Adrenal gland (tissue), 12 donors: ENCODE data around the gene PRKCB. TPM values are rescaled to one million over a fixed set of nuclear protein-coding genes. Genes with fewer than 3 reads are reported as not detected.
"Not testable (repeated sequence)": the region's sequence is repeated elsewhere in the genome, so short reads cannot be mapped to it uniquely, and the experiment has no call there.

Source experiments
- DNase-seq, 7 donors: peaks; one replicate each; pipeline ENCODE4 v3.0.0-alpha.2; 2019 to 2020
- H3K27ac ChIP-seq, 5 donors: fragments of 200-600 bp; sonication (generic) in 4 of 5; 1 replicate in 3 of 5; 2 replicates in 2 of 5; pipeline versions ENCODE4 v1.5.1 to v1.8.0; 2016 to 2020; ENCODE audit warnings: mild to moderate bottlenecking in 1 of 5
- H3K27me3 ChIP-seq: fragments of 200-600 bp; 2 replicates; pipeline ENCODE4 v1.8.0; 2021
- H3K36me3 ChIP-seq, 2 donors: fragments of 200-600 bp; replicated peaks in 1 of 2; 1 replicate in 1 of 2; 2 replicates in 1 of 2; pipeline versions ENCODE4 v1.5.1 to v1.8.0; 2018 to 2022
- H3K4me1 ChIP-seq, 2 donors: fragments of 200-600 bp; replicated peaks in 1 of 2; 1 replicate in 1 of 2; 2 replicates in 1 of 2; pipeline versions ENCODE4 v1.5.1 to v1.8.0; 2018 to 2021
- H3K4me3 ChIP-seq, 4 donors: fragments of 200-600 bp; sonication (generic) in 3 of 4; one replicate each; pipeline ENCODE4 v1.5.1; 2016 to 2018
- H3K9me3 ChIP-seq, 3 donors: fragments of 200-600 bp; sonication (generic) in 1 of 3; replicated peaks in 1 of 3; 1 replicate in 2 of 3; 2 replicates in 1 of 3; pipeline versions ENCODE4 v1.5.1 to v1.8.0; 2016 to 2021
- POLR2A ChIP-seq, 2 donors: fragments of 450-650 bp; IDR thresholded peaks; one replicate each; pipeline ENCODE4 v1.6.1; 2017; ENCODE audit warnings: antibody characterized with exemption in 2 of 2, mild to moderate bottlenecking in 2 of 2, moderate library complexity in 1 of 2
- WGBS, 4 donors: extraction: QIAGEN DNeasy Blood & Tissue Kit in 2 of 4; methylation state at CpG; one replicate each; pipeline versions ENCODE4 v1.1.5 to v1.1.7; 2013 to 2017; 5-methylcytosine and 5-hydroxymethylcytosine counted together
- intact Hi-C, 2 donors: fragments of 100-400 bp; cut with DNase I; formaldehyde crosslinking; loops; one replicate each; pipeline versions ENCODE4 v1.14.1 to v1.15.0; 2022 to 2023
- polyA plus RNA-seq, 3 donors: library from polyadenylated mRNA; stranded (reverse); fragments of 200-250 nt in 2 of 3; fragments of 350-450 nt in 1 of 3; fragmentation: Illumina TruSeq in 1 of 3; extraction: RNeasy Lipid Tissue Mini Kit (QIAGEN cat#74804) in 1 of 3; gene quantifications; one replicate each; pipeline ENCODE4 v1.2.3, GENCODE V29; 2013 to 2014
- total RNA-seq, 9 donors: library from RNA; depleted of rRNA in 4 of 9; stranded (reverse); fragments of >200 nt in 4 of 9; fragments of 120-200 nt in 1 of 9; fragmentation: NEBNext Ultra II Directional in 1 of 9; extraction: Animal tissue kit (Norgen Biotek cat#: 25700) in 1 of 9; gene quantifications; one replicate each; pipeline versions ENCODE4 v1.1.0 to v1.2.4, GENCODE V29; 2013 to 2023
- TF ChIP-seq, protein P1 (sequence below), 6 experiments: fragments of 450-650 bp in 4 of 6; fragments of 200-600 bp in 2 of 6; sonication (generic) in 1 of 6; IDR thresholded peaks; 1 replicate in 5 of 6; 2 replicates in 1 of 6; pipeline versions ENCODE4 v1.5.1 to v1.8.0; 2016 to 2021; ENCODE audit warnings: antibody characterized with exemption in 6 of 6, mild to moderate bottlenecking in 2 of 6, moderate library complexity in 1 of 6
- donor health status: healthy with polysubstance abuse.
- donor health status: Bipolar disorder and iron deficiency.
- donor health status: DM: yes; HTN: yes; CAD: no.
- donor health status: DM: no; HTN: no; CAD: no.
- donor health status: DM: no; HTN: no; CAD: no.
- donor health status: DM: yes; HTN: yes; CAD: no.

PRKCB gene
- total and polyA plus RNA-seq, 12 donors = 0.54 to 8.0 (median 3.0) TPM

DNA sequence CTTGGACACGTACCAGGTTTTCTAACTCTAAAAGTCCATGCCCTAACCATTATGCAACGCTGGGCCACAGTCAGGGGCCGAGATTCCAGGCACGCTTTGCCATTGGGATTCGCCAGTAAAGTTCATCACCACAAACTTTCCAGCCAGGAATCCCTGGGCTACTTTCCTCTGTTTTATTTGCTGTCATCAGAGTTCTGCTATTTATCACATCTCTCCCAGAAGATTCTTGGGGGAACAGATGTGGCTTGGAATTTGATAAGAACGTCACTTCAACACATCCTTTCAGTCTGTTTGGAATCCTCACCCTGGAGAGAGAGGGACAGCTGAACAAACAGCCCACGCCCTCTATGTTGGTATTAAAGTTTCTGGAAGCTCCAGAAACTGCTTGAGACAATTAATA lies 310.7 kb downstream of the PRKCB start:
- Histone ChIP-seq H3K4me3 (no peak overlapping the region), H3K27ac (no peak overlapping the region), H3K36me3 (no peaks in the 10 kb centered on the region), H3K9me3 (no peaks in the 10 kb centered on the region), H3K4me1 (no peaks in the 10 kb centered on the region), H3K27me3 (peaks cover 10% of the 10 kb centered on the region)
- TF ChIP-seq POLR2A (IDR thresholded peaks at IDR 0.05) = no peak
- TF ChIP-seq, protein P1, sequence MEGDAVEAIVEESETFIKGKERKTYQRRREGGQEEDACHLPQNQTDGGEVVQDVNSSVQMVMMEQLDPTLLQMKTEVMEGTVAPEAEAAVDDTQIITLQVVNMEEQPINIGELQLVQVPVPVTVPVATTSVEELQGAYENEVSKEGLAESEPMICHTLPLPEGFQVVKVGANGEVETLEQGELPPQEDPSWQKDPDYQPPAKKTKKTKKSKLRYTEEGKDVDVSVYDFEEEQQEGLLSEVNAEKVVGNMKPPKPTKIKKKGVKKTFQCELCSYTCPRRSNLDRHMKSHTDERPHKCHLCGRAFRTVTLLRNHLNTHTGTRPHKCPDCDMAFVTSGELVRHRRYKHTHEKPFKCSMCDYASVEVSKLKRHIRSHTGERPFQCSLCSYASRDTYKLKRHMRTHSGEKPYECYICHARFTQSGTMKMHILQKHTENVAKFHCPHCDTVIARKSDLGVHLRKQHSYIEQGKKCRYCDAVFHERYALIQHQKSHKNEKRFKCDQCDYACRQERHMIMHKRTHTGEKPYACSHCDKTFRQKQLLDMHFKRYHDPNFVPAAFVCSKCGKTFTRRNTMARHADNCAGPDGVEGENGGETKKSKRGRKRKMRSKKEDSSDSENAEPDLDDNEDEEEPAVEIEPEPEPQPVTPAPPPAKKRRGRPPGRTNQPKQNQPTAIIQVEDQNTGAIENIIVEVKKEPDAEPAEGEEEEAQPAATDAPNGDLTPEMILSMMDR (IDR thresholded peaks at IDR 0.05) = no peak
- no peak for DNase-seq
- WGBS, 4 donors = 41 to 54% (median 53%) methylated on average over 7 of the region's 7 CpGs
- intact Hi-C loops = no loop called here

DNA sequence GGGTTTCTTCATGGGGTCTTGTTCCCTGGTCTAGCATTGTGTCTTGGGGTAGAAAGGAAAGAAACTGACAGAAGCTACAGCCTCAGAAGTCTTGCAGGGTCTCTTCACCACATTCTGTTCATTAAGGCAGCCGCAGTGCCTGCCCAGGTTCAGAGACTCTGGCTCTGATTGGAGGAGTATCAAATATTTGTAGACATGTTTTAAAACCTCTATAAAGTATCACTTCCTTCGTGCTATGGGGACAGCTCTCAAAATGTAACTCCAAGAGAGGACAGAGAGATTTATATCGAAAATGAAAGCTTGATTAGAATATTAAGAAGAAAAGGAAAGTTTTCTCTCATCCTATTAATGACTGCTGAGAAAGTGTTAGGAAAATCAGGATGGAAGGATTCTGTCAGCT lies 313.3 kb downstream of the PRKCB start:
- Histone ChIP-seq H3K4me1 (no peaks in the 10 kb centered on the region), H3K9me3 (no peaks in the 10 kb centered on the region), H3K36me3 (no peaks in the 10 kb centered on the region), H3K27me3 (no peaks in the 10 kb centered on the region), H3K27ac (no peak overlapping the region), H3K4me3 (no peak overlapping the region)
- WGBS, 4 donors = 67 to 74% (median 72%) methylated on average over 3 of the region's 3 CpGs
- intact Hi-C loops = no loop called here
- no peak for DNase-seq
- TF ChIP-seq POLR2A (IDR thresholded peaks at IDR 0.05) = no peak
- TF ChIP-seq, protein P1 (IDR thresholded peaks at IDR 0.05) = no peak

DNA sequence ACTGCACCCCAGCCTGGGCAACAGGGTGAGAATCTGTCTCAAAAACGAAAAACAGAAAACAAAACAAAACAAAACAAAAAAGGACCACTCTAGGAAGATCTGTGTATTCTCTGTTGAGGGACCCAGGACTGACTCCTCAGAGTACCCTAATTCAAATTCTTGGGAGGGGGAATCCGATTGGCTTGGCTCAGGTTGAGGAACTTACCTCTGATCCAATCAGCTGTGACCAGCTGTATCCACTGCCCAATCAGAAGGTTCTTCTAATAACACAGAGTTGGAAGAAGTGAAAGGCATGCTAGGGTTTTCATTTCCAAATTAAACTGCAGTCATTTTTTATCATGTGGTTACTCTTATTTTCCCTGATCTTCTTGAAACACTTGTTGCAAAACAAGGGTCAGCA lies 314.5 kb downstream of the PRKCB start:
- Histone ChIP-seq H3K9me3 (no peaks in the 10 kb centered on the region), H3K4me1 (no peaks in the 10 kb centered on the region), H3K36me3 (no peaks in the 10 kb centered on the region), H3K4me3 (no peak overlapping the region), H3K27me3 (no peaks in the 10 kb centered on the region), H3K27ac (no peak overlapping the region)
- WGBS, 4 donors = 56 to 65% (median 58%) methylated on average over 2 of the region's 2 CpGs
- TF ChIP-seq, protein P1 (IDR thresholded peaks at IDR 0.05) = no peak
- intact Hi-C loops = no loop called here
- no peak for DNase-seq

DNA sequence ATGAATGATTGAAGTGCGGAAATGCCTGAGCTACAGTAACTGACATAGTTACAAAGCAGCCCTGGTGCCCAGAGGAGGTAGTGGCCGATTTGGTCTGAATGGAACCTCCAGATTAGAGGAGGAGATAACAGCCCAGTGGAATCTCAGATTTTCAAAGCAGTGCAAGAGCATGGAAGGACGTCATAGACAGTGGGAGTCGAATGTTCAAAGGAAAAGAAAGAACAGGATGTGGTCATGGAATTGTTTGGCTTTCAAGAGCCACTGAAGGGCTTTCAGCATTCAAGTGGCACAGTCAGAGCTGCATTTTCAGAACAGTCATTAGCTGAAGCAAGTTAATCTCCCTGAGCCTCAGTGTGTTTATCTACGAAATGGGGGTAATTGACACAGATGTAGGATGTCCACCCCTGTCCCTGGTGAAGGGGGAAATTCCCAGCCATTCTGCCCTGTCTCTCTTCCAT lies 315.7 kb downstream of the PRKCB start:
- TF ChIP-seq, protein P1 (IDR thresholded peaks at IDR 0.05) = no peak
- no peak for TF ChIP-seq POLR2A (IDR thresholded peaks at IDR 0.05)
- no peak for DNase-seq
- H3K27ac ChIP-seq = no peak overlapping the region

DNA sequence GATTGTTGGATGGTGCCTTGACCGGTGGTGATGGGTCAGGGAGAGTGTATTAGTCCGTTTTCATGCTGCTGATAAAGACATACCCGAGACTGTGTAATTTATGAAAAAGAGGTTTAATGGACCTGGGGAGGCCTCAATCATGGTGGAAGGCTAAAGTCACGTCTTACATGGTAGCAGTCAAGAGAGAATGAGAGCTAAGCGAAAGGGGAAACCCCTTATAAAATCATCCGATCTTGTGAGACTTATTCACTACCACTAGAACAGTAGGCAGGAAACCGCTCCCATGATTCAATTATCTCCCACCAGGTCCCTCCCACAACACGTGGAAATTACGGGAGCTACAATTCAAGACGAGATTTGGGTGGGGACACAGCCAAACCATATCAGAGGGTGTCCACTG lies 316.3 kb downstream of the PRKCB start:
- intact Hi-C loops, H3K4me1 ChIP-seq, H3K27me3 ChIP-seq, H3K27ac ChIP-seq, H3K9me3 ChIP-seq, DNase-seq, H3K4me3 ChIP-seq, H3K36me3 ChIP-seq: not testable (repeated sequence)
- WGBS, 4 donors = 64 to 71% (median 67%) methylated on average over 10 of the region's 10 CpGs

More for the DNA sequence above, 315.7 kb downstream of the PRKCB start:
- no peaks in the 10 kb centered on the region for H3K36me3 ChIP-seq
- intact Hi-C loops = no loop called here
- no peak overlapping the region for H3K4me3 ChIP-seq
- no peaks in the 10 kb centered on the region for H3K27me3 ChIP-seq
- no peaks in the 10 kb centered on the region for H3K4me1 ChIP-seq
- WGBS, 4 donors = 36 to 50% (median 48%) methylated on average over 5 of the region's 5 CpGs
- no peaks in the 10 kb centered on the region for H3K9me3 ChIP-seq
